ENCODE data around the gene ZER1.

GRCh38 chr9:128820665-128821583 lies 49.2 kb upstream of the ZER1 start:
- TF ChIP-seq CTCF (IDR thresholded peaks at IDR 0.05 in 4 of 5, conservative IDR thresholded peaks at IDR 0.05 in 1 of 5): no peak
- no peak for TF ChIP-seq POLR2A (IDR thresholded peaks at IDR 0.05)

Measured in gastrocnemius medialis (tissue), 4 donors.